IMR-90 (cell line): ENCODE data around the gene FICD. TPM values are rescaled to one million over a fixed set of nuclear protein-coding genes. Genes with fewer than 3 reads are reported as not detected.

ENCODE experiments used
- ATAC-seq: fragments of 200-7000 bp; cut with Tn5 transposase; 2 replicates; pipeline ENCODE4 v1.9.1; 2020; ENCODE audit warnings: low read depth, mild to moderate bottlenecking, moderate library complexity
- BruUV-seq: library from RNA; stranded (reverse); fragments of 400-500 nt; replicated peaks from 2 replicates; lab custom pipeline; 2021; lab: Mats Ljungman, UMichigan
- CTCF ChIA-PET: fragments of 300-600 bp; formaldehyde crosslinking; extraction: SDS; loops from one replicate; lab custom pipeline; 2021; ENCODE audit warnings: antibody characterized with exemption; lab: Yijun Ruan, JAX
- POLR2A ChIA-PET: fragments of 300-600 bp; sonication (Branson Sonifier 250); formaldehyde crosslinking; loops from one replicate; lab custom pipeline; 2022; ENCODE audit warnings: antibody characterized with exemption; ENCODE audit not compliant: unreplicated experiment; lab: Charles Lee
- DNase-seq: peaks from one replicate; pipeline ENCODE4 v3.0.0; 2013
- H2AFZ ChIP-seq: replicated peaks from 2 replicates; pipeline ENCODE3; 2013; ENCODE audit warnings: low read length, mild to moderate bottlenecking; ENCODE audit not compliant: poor library complexity
- H2AK5ac ChIP-seq: 2 replicates; pipeline ENCODE4 v1.6.1; 2013; ENCODE audit warnings: low read depth, low read length, inconsistent platforms
- H2AK9ac ChIP-seq: replicated peaks from 2 replicates; pipeline ENCODE3; 2013; ENCODE audit warnings: mild to moderate bottlenecking, low read depth, low read length, moderate library complexity; ENCODE audit not compliant: poor library complexity
- H2BK120ac ChIP-seq: 2 replicates; pipeline ENCODE4 v1.6.1; 2013; ENCODE audit warnings: low read depth, low read length, inconsistent platforms
- H2BK15ac ChIP-seq: 3 replicates; pipeline ENCODE4 v1.6.1; 2013; ENCODE audit warnings: low read depth, low read length, inconsistent platforms
- H2BK20ac ChIP-seq: 2 replicates; pipeline ENCODE4 v1.6.1; 2013; ENCODE audit warnings: low read depth, mild to moderate bottlenecking, inconsistent platforms, low read length, moderate library complexity
- H2BK5ac ChIP-seq: 2 replicates; pipeline ENCODE4 v1.6.1; 2013; ENCODE audit warnings: mild to moderate bottlenecking, low read depth, low read length, inconsistent platforms; ENCODE audit not compliant: poor library complexity, severe bottlenecking
- H3K14ac ChIP-seq: replicated peaks from 2 replicates; pipeline ENCODE4 v1.6.1; 2013; ENCODE audit warnings: low read depth, low read length, inconsistent platforms
- H3K18ac ChIP-seq: 2 replicates; pipeline ENCODE4 v1.6.1; 2013; ENCODE audit warnings: low read depth, low read length, control low read depth
- H3K23ac ChIP-seq: 2 replicates; pipeline ENCODE4 v1.6.1; 2013; ENCODE audit warnings: low read depth, low read length, inconsistent platforms
- H3K27ac ChIP-seq: 2 replicates; pipeline ENCODE4 v1.5.1; 2013; ENCODE audit warnings: mild to moderate bottlenecking, control low read depth, low read length; ENCODE audit not compliant: insufficient read depth
- H3K27me3 ChIP-seq: 2 replicates; pipeline ENCODE4 v1.6.1; 2013; ENCODE audit warnings: low read length; ENCODE audit not compliant: control insufficient read depth, insufficient read depth
- H3K36me3 ChIP-seq: 2 replicates; pipeline ENCODE4 v1.6.1; 2013; ENCODE audit warnings: low read length, mixed read lengths; ENCODE audit not compliant: control insufficient read depth, insufficient read depth
- H3K4ac ChIP-seq: 2 replicates; pipeline ENCODE4 v1.6.1; 2013; ENCODE audit warnings: low read depth, low read length, inconsistent platforms
- H3K4me1 ChIP-seq: 2 replicates; pipeline ENCODE4 v1.6.1; 2013; ENCODE audit warnings: low read length, mixed read lengths; ENCODE audit not compliant: control insufficient read depth, insufficient read depth
- H3K4me2 ChIP-seq: 2 replicates; pipeline ENCODE4 v1.6.1; 2013; ENCODE audit warnings: low read depth, mild to moderate bottlenecking, control low read depth, low read length, moderate library complexity
- H3K4me3 ChIP-seq: 2 replicates; pipeline ENCODE4 v1.5.1; 2013; ENCODE audit warnings: low read depth, mild to moderate bottlenecking, control low read depth, low read length, moderate library complexity; ENCODE audit not compliant: insufficient read depth
- H3K56ac ChIP-seq: 2 replicates; pipeline ENCODE4 v1.6.1; 2013; ENCODE audit warnings: low read length, inconsistent platforms; ENCODE audit not compliant: insufficient read depth; ENCODE audit errors: extremely low read depth
- H3K79me1 ChIP-seq, 2 experiments: 2 replicates each; pipeline ENCODE4 v1.6.1; 2013; ENCODE audit warnings: low read length in 2 of 2, inconsistent platforms in 1 of 2, low read depth in 1 of 2
- H3K9ac ChIP-seq: 2 replicates; pipeline ENCODE4 v1.6.1; 2013; ENCODE audit warnings: low read depth, low read length, control low read depth
- H3K9me1 ChIP-seq: 2 replicates; pipeline ENCODE4 v1.6.1; 2013; ENCODE audit warnings: low read length, inconsistent platforms; ENCODE audit not compliant: insufficient read depth
- H3K9me3 ChIP-seq: 2 replicates; pipeline ENCODE4 v1.6.1; 2013; ENCODE audit warnings: low read length; ENCODE audit not compliant: control insufficient read depth, insufficient read depth
- H4K20me1 ChIP-seq: 2 replicates; pipeline ENCODE4 v1.6.1; 2013; ENCODE audit warnings: low read length, inconsistent platforms; ENCODE audit not compliant: insufficient read depth
- H4K5ac ChIP-seq: 2 replicates; pipeline ENCODE4 v1.6.1; 2013; ENCODE audit warnings: mild to moderate bottlenecking, low read depth, low read length, control low read depth
- H4K8ac ChIP-seq, 2 experiments: 2 replicates each; pipeline ENCODE4 v1.6.1; 2013; ENCODE audit warnings: low read depth in 2 of 2, low read length in 2 of 2, control low read depth in 1 of 2, inconsistent platforms in 1 of 2
- H4K91ac ChIP-seq: 2 replicates; pipeline ENCODE4 v1.6.1; 2013; ENCODE audit warnings: low read depth, low read length, inconsistent platforms; ENCODE audit not compliant: insufficient read depth
- BHLHE40 ChIP-seq: fragments of 150-350 bp; IDR thresholded peaks from 2 replicates; pipeline ENCODE4 v1.6.1; 2016; ENCODE audit warnings: mild to moderate bottlenecking, low read depth, low read length
- MAFK ChIP-seq: IDR thresholded peaks from 2 replicates; pipeline ENCODE4 v1.6.1; 2012; ENCODE audit warnings: low read depth, low read length, improper control_type of control experiment
- NFE2L2 ChIP-seq: fragments of 150-350 bp; IDR thresholded peaks from 2 replicates; pipeline ENCODE4 v1.6.1; 2016; ENCODE audit warnings: low read depth, mild to moderate bottlenecking, low read length
- RCOR1 ChIP-seq: IDR thresholded peaks from 2 replicates; pipeline ENCODE4 v1.6.1; 2012; ENCODE audit warnings: mild to moderate bottlenecking, low read length, improper control_type of control experiment; ENCODE audit not compliant: insufficient replicate concordance
- WGBS, 2 experiments: methylation state at CpG; one replicate each; pipeline versions ENCODE4 v1.1.5 to v1.1.7; 2013; ENCODE audit warnings: missing lambda C conversion rate in 2 of 2; ENCODE audit not compliant: insufficient read length in 1 of 2; ENCODE audit errors: extremely low coverage in 2 of 2; 5-methylcytosine and 5-hydroxymethylcytosine counted together
- dilution Hi-C: fragments of 300-500 bp; cut with HindIII; formaldehyde crosslinking; loops from one replicate; pipeline ENCODE4 v1.14.3; 2018; ENCODE audit warnings: low sequenced_read_pairs; ENCODE audit not compliant: unreplicated experiment
- in situ Hi-C: fragments of 300-500 bp; cut with MboI; formaldehyde crosslinking; loops from 3 replicates; pipeline ENCODE4 v1.14.3; 2019; ENCODE audit warnings: low sequenced_read_pairs, inconsistent platforms, mixed read lengths
- intact Hi-C: fragments of 100-400 bp; cut with micrococcal nuclease; formaldehyde crosslinking; loops from 2 replicates; pipeline ENCODE4 v1.10.0; 2022
- polyA plus RNA-seq, 3 experiments: library from polyadenylated mRNA; depleted of rRNA; stranded (reverse); fragments of >200 nt; gene quantifications; 2 replicates each; pipeline ENCODE4 v1.2.3, GENCODE V29; 2012; ENCODE audit warnings: low replicate concordance in 1 of 3
- total RNA-seq: library from RNA; depleted of rRNA; stranded (reverse); fragments of >200 nt; gene quantifications from 2 replicates; pipeline ENCODE4 v1.2.3, GENCODE V29; 2012

The FICD gene
- total and polyA plus RNA-seq, 2 of the 4 experiments (the other 2 are of a cell fraction): 4.0 to 11.3 TPM

DNA sequence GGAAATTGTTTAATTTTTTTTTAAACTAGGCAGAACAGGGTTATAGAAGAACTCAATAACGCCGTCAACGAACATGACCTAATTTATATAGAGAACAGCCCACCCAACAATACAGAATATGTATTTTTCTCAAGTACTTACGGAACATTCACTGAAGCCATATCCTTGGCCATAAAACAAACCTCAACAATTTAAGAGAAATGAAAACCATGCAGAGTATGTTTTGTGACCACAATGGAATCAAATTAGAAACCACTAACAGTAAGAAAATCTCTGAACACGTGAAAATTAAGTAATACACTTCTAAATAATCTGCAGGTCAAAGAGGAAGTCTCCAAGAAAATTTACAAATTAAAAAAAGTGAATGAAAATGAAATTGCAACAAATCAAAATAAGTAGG, 36.5 kb downstream of the FICD start:
- H2BK20ac ChIP-seq: no peak overlapping the region
- H4K5ac ChIP-seq: no peak overlapping the region
- no peak overlapping the region for H3K18ac ChIP-seq
- H3K9ac ChIP-seq: no peak overlapping the region
- no peak overlapping the region for H2BK120ac ChIP-seq
- H2AFZ ChIP-seq: no peak overlapping the region
- peak overlapping the region; percentile 36; the same call in 1 of the 2 replicates for H3K4me2 ChIP-seq
- no peaks in the 10 kb centered on the region for H3K4me1 ChIP-seq
- H2BK15ac ChIP-seq: no peak overlapping the region
- H3K4ac ChIP-seq: no peak overlapping the region
- WGBS, 2 experiments: no CpG with 5 or more reads among the region's 5 CpGs
- H3K9me3 ChIP-seq: no peaks in the 10 kb centered on the region
- ATAC-seq (peak; percentile 68), DNase-seq (peak; percentile 65)
- H4K20me1 ChIP-seq: peaks cover 45% of the 10 kb centered on the region
- no peak overlapping the region for H2AK9ac ChIP-seq
- no peak overlapping the region for H4K8ac ChIP-seq
- H2BK5ac ChIP-seq: no peak overlapping the region
- CTCF ChIA-PET: no interaction called here
- no peak overlapping the region for H3K23ac ChIP-seq
- no peaks in the 10 kb centered on the region for H3K27me3 ChIP-seq
- intact Hi-C loops (no loop called here), in situ Hi-C loops (no loop called here), dilution Hi-C loops (no loop called here)
- H3K14ac ChIP-seq: no peak overlapping the region
- no peak overlapping the region for H4K91ac ChIP-seq
- H3K56ac ChIP-seq: no peak overlapping the region
- H3K4me3 ChIP-seq: no peak overlapping the region
- TF ChIP-seq RCOR1 (no peak), BHLHE40 (peak; percentile 49; the same call in 1 of the 2 replicates), MAFK (no peak), NFE2L2 (no peak)
- peaks cover 13 to 40% of the 10 kb centered on the region in 2 experiments for H3K79me1 ChIP-seq
- BruUV-seq: no TSS peak
- no peaks in the 10 kb centered on the region for H3K9me1 ChIP-seq
- peaks cover 14% of the 10 kb centered on the region for H3K36me3 ChIP-seq
- H2AK5ac ChIP-seq: no peak overlapping the region
- H3K27ac ChIP-seq: no peak overlapping the region
- POLR2A ChIA-PET: no interaction called here
